Measurements from ENCODE around the gene CDH4. TPM values are rescaled to one million over a fixed set of nuclear protein-coding genes. Genes with fewer than 3 reads are reported as not detected.

Gene CDH4
- total RNA-seq, 2 donors from 2014 or later, result not detected

DNA sequence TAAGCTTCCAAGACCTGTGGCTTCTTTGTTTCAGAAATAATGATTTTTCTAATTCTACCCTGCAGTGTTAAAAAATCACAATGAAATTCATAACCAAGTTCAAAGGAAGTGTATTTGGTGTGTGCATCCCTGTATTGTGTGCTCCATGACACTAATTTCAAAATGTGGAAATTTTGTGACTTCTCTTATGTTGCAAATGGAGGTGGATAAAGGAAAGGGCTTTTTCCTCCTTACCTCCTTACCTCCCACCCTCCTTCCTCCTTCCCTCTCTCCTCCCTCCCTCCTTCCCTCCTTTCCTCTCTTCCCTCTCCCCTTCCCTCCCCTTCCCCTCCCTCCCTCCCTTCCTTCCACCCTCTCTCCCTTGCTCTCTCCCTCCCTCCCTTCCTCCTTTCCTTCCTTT, 10.5 kb downstream of the CDH4 start:
- ATAC-seq (ENCODE audit: insufficient number of reproducible peaks, low FRiP score, low read depth) (no peak), DNase-seq (ENCODE audit: low spot score) (no peak)
- H3K4me3 ChIP-seq, result no peak overlapping the region
- H3K4me1 ChIP-seq (ENCODE audit: control insufficient read depth in 1 of 2, low read depth in 2 of 2), result no peaks in the 10 kb centered on the region
- TF ChIP-seq CTCF (IDR thresholded peaks at IDR 0.05), result no peak
- no peaks in the 10 kb centered on the region for H3K36me3 ChIP-seq
- no peaks in the 10 kb centered on the region for H3K27me3 ChIP-seq (replicated peaks; ENCODE audit: insufficient read depth)
- H3K9me3 ChIP-seq, result no peaks in the 10 kb centered on the region
- H3K27ac ChIP-seq, result no peak overlapping the region

DNA sequence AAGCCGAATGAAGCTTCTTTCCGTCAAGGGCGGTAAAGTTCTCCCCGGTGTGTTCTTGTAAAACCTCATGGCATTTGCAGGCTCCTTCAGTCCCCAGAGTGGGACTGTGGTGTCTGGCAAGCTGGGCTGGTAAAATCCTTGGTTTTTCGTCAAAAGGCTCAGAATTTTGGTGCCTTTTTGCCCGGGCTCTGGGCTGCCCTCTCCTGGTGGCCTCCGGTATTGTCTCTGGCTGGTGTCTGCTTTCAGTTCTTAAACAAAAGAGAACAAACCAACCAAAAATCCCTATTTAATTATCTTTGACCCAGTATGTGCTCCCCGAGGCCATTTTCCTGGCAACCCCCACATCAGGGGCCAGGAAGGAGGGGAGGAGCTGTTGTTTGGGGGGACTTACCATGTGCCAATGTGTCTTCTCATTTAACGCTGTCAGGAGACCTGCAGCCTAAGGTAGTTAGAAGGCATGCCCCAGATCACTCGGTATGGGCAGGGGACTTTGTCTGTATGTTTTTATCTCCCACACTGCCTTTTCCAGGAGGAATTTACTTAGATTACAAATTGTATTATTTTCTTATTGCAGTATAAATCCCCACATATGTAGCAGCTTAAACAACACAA, 11.1 kb downstream of the CDH4 start:
- no peak for ATAC-seq (ENCODE audit: insufficient number of reproducible peaks, low FRiP score, low read depth)

DNA sequence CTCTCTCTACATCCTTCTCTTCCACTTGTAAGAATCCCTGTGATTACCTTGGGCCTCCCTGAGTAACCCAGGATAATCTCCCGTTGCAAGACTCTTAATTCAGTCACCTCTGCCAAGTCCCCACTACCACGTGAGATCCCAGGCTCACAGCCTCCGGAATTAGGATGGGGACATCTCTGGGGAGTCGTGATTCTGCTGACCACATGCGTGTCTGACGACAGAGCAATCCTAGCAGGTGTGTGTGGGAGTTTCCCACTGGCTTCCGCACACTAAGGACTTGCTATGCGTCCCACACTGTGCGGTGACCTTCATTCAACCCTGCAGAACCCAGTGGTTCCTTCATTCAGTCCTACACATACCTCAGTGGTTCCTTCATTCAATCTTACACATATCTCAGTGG, 11.9 kb downstream of the CDH4 start:
- Histone ChIP-seq H3K4me1 (ENCODE audit: control insufficient read depth in 1 of 2, low read depth in 2 of 2) (no peaks in the 10 kb centered on the region), H3K9me3 (no peaks in the 10 kb centered on the region), H3K36me3 (no peaks in the 10 kb centered on the region), H3K27ac (no peak overlapping the region), H3K27me3 (replicated peaks; ENCODE audit: insufficient read depth) (no peaks in the 10 kb centered on the region), H3K4me3 (no peak overlapping the region)
- no peak for TF ChIP-seq CTCF (IDR thresholded peaks at IDR 0.05)
- no peak for ATAC-seq (ENCODE audit: insufficient number of reproducible peaks, low FRiP score, low read depth)
- no peak for DNase-seq (ENCODE audit: low spot score)

More for the DNA sequence above, 11.1 kb downstream of the CDH4 start:
- no peak for DNase-seq (ENCODE audit: low spot score)
- no peak overlapping the region for H3K27ac ChIP-seq
- no peaks in the 10 kb centered on the region for H3K4me1 ChIP-seq (ENCODE audit: control insufficient read depth in 1 of 2, low read depth in 2 of 2)
- H3K9me3 ChIP-seq, result no peaks in the 10 kb centered on the region
- peak; percentile 30 for TF ChIP-seq CTCF (IDR thresholded peaks at IDR 0.05)
- no peaks in the 10 kb centered on the region for H3K36me3 ChIP-seq
- H3K4me3 ChIP-seq, result no peak overlapping the region
- no peaks in the 10 kb centered on the region for H3K27me3 ChIP-seq (replicated peaks; ENCODE audit: insufficient read depth)

GRCh38 chr20:61267241-61267640, 15.2 kb downstream of the CDH4 start:
- no peaks in the 10 kb centered on the region for H3K27me3 ChIP-seq (replicated peaks; ENCODE audit: insufficient read depth)
- no peak for TF ChIP-seq CTCF (IDR thresholded peaks at IDR 0.05)
- no peaks in the 10 kb centered on the region for H3K9me3 ChIP-seq
- H3K36me3 ChIP-seq, result no peaks in the 10 kb centered on the region
- no peaks in the 10 kb centered on the region for H3K4me1 ChIP-seq (ENCODE audit: control insufficient read depth in 1 of 2, low read depth in 2 of 2)
- no peak overlapping the region for H3K4me3 ChIP-seq
- no peak for DNase-seq (ENCODE audit: low spot score)
- no peak overlapping the region for H3K27ac ChIP-seq
- no peak for ATAC-seq (ENCODE audit: insufficient number of reproducible peaks, low FRiP score, low read depth)

DNA sequence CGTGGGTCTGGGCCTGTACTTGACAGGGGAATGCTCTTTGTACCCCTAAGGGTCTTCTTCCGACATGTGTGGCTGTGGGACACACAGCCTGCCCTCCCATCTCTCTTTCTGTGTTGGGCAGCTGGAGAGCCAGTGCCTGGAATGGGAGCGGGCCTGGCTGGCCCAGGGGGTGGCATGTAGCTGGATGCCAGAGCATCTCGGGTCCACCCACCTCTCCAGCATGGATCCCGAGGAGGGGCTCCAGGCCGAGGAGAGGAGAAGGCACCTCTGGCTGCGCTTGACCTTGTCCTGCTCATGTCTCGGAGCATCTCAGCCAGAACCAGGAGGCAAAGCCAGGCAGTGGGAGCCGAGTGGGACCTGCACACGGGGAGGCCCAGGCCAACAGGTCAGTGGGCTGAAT, 16.0 kb downstream of the CDH4 start:
- H3K9me3 ChIP-seq, result no peaks in the 10 kb centered on the region
- no peaks in the 10 kb centered on the region for H3K27me3 ChIP-seq (replicated peaks; ENCODE audit: insufficient read depth)
- no peaks in the 10 kb centered on the region for H3K4me1 ChIP-seq (ENCODE audit: control insufficient read depth in 1 of 2, low read depth in 2 of 2)
- no peaks in the 10 kb centered on the region for H3K36me3 ChIP-seq
- ATAC-seq (ENCODE audit: insufficient number of reproducible peaks, low FRiP score, low read depth) (no peak), DNase-seq (ENCODE audit: low spot score) (no peak)
- TF ChIP-seq CTCF (IDR thresholded peaks at IDR 0.05), result no peak
- H3K27ac ChIP-seq, result no peak overlapping the region
- no peak overlapping the region for H3K4me3 ChIP-seq
